GM23338 (cell line): ENCODE data around the gene TANGO6.

ENCODE experiments used
- EZH2phosphoT487 ChIP-seq: fragments of 200-600 bp; sonication (generic); IDR thresholded peaks from one replicate; pipeline ENCODE4 v1.8.1; 2018; ENCODE audit warnings: antibody characterized with exemption; ENCODE audit not compliant: unreplicated experiment
- TF ChIP-seq, protein P1 (sequence below), 2 experiments: fragments of 200-600 bp in 1 of 2; sonication (generic) in 1 of 2; conservative IDR thresholded peaks; 2 replicates each; pipeline versions ENCODE4 v1.5.1 to v1.6.1; 2016 to 2017; ENCODE audit warnings: antibody characterized with exemption in 2 of 2, low read depth in 2 of 2, mild to moderate bottlenecking in 2 of 2, moderate library complexity in 1 of 2

DNA sequence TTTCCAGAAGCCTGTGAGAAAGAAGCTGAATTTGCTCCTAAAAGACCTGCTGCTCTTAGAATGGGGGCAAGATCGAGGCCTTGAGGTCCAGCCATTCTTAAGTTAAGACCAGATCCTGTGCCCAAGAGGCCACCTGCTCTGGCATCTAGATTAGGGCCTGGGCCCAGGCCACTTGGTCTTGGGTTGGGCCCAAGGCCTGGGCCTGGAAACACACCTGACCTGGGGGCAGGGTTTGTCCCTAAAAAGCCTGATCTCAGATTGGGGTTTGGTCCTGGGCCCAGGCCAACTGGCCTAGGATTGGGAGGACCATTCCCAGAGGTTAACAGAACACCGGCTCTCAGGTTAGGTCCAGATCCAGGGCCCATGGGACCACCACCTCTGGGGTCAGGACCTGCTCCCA is 276.2 kb downstream of the TANGO6 start:
- TF ChIP-seq, protein P1, sequence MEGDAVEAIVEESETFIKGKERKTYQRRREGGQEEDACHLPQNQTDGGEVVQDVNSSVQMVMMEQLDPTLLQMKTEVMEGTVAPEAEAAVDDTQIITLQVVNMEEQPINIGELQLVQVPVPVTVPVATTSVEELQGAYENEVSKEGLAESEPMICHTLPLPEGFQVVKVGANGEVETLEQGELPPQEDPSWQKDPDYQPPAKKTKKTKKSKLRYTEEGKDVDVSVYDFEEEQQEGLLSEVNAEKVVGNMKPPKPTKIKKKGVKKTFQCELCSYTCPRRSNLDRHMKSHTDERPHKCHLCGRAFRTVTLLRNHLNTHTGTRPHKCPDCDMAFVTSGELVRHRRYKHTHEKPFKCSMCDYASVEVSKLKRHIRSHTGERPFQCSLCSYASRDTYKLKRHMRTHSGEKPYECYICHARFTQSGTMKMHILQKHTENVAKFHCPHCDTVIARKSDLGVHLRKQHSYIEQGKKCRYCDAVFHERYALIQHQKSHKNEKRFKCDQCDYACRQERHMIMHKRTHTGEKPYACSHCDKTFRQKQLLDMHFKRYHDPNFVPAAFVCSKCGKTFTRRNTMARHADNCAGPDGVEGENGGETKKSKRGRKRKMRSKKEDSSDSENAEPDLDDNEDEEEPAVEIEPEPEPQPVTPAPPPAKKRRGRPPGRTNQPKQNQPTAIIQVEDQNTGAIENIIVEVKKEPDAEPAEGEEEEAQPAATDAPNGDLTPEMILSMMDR (conservative IDR thresholded peaks at IDR 0.05; ENCODE audit: low read depth in 2 of 2), result no peak
- TF ChIP-seq EZH2phosphoT487, result no peak
